Stimulated activated CD8-positive, alpha-beta memory T cell treated with anti-CD3 and anti-CD28 coated beads, Interleukin-7, amount 100 ng/mL, for 24 hours (primary cell): Measurements from ENCODE around the gene LRRC74B.

Experiments
- DNase-seq: peaks from one replicate; pipeline ENCODE4 v3.0.0-alpha.2; 2020; ENCODE audit warnings: low read depth

The LRRC74B gene

GRCh38 chr22:21014202-21014725 lies 31.5 kb upstream of the LRRC74B start:
- peak; percentile 69 for DNase-seq

GRCh38 chr22:21014726-21015465 lies 30.9 kb upstream of the LRRC74B start, which contains the start of gene P2RX6:
P2RX6 (plus strand) TSS chr22:21015165; CDS start chr22:21015175, 10 bp downstream.
- DNase-seq: no peak

GRCh38 chr22:21015466-21016006 lies 30.2 kb upstream of the LRRC74B start:
- no peak for DNase-seq

GRCh38 chr22:21016644-21017420 lies 28.9 kb upstream of the LRRC74B start:
- DNase-seq: no peak

- DNase-seq: no peak
These were observed 27.4 kb upstream of the LRRC74B start for GRCh38 chr22:21018314-21018713.

GRCh38 chr22:21020802-21021429 lies 24.8 kb upstream of the LRRC74B start:
- DNase-seq: no peak

- DNase-seq: no peak
These were observed 23.2 kb upstream of the LRRC74B start for GRCh38 chr22:21022507-21022906.

- DNase-seq: no peak
These were observed 22.7 kb upstream of the LRRC74B start for GRCh38 chr22:21022955-21023614.

GRCh38 chr22:21025266-21025665 lies 20.5 kb upstream of the LRRC74B start:
- DNase-seq: no peak

GRCh38 chr22:21025763-21026755 lies 19.7 kb upstream of the LRRC74B start:
- DNase-seq: no peak

- DNase-seq: no peak
These were observed 18.7 kb upstream of the LRRC74B start for GRCh38 chr22:21026783-21027692.

- no peak for DNase-seq
These were observed 17.2 kb upstream of the LRRC74B start for GRCh38 chr22:21028277-21029251.

GRCh38 chr22:21029486-21030025 lies 16.2 kb upstream of the LRRC74B start:
- no peak for DNase-seq

GRCh38 chr22:21030032-21030431 lies 15.7 kb upstream of the LRRC74B start:
- no peak for DNase-seq

- no peak for DNase-seq
These were observed 14.9 kb upstream of the LRRC74B start for GRCh38 chr22:21030621-21031544.

GRCh38 chr22:21031545-21032036 lies 14.2 kb upstream of the LRRC74B start:
- DNase-seq: no peak
